DMS153 treated with DMSO at 0.1 percent for 48 hours (cell line): ENCODE measurements around the gene PER1.

Experiments
- DNase-seq: peaks from one replicate; lab custom pipeline; 2025; ENCODE audit not compliant: unreplicated experiment; lab: John Stamatoyannopoulos, UW

The PER1 gene, protein sequence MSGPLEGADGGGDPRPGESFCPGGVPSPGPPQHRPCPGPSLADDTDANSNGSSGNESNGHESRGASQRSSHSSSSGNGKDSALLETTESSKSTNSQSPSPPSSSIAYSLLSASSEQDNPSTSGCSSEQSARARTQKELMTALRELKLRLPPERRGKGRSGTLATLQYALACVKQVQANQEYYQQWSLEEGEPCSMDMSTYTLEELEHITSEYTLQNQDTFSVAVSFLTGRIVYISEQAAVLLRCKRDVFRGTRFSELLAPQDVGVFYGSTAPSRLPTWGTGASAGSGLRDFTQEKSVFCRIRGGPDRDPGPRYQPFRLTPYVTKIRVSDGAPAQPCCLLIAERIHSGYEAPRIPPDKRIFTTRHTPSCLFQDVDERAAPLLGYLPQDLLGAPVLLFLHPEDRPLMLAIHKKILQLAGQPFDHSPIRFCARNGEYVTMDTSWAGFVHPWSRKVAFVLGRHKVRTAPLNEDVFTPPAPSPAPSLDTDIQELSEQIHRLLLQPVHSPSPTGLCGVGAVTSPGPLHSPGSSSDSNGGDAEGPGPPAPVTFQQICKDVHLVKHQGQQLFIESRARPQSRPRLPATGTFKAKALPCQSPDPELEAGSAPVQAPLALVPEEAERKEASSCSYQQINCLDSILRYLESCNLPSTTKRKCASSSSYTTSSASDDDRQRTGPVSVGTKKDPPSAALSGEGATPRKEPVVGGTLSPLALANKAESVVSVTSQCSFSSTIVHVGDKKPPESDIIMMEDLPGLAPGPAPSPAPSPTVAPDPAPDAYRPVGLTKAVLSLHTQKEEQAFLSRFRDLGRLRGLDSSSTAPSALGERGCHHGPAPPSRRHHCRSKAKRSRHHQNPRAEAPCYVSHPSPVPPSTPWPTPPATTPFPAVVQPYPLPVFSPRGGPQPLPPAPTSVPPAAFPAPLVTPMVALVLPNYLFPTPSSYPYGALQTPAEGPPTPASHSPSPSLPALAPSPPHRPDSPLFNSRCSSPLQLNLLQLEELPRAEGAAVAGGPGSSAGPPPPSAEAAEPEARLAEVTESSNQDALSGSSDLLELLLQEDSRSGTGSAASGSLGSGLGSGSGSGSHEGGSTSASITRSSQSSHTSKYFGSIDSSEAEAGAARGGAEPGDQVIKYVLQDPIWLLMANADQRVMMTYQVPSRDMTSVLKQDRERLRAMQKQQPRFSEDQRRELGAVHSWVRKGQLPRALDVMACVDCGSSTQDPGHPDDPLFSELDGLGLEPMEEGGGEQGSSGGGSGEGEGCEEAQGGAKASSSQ (N-terminal part only)

DNA sequence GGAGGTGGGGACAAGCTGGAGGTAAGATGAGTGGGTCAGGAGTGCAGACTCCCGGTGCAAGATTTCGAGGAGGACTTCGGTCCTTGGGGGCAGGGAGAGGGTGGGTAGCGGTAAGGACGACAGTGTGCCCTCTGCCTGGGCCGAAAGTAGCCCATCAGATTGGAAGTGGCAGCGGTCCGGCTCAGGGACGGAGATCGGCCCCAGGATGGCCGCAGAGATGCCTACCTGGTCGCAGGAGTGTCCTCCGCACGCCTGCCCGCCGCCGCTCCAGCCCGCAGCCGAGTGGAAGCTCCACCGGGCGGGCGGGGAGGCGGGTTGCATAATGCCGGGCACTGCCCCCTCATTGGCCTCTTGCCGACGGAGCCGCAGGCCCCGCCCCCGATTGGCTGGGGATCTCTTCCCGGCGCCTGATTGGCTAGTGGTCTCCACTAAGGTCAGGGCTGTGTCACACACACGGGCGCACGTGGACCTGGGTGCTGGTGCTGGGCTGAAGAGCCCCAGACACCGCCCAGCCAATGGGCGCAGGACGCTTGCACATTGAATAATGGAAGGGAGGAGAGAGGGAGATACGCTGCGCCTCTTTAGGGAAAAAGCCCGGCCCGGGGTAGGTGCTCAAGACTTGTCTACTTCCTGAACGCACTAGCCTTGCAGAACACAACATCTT lies at the start of gene PER1:
Gene PER1, minus strand, starts transcription at position 293 of the 664 bp plus-strand sequence. CDS start 1,698 bp downstream, outside the sequence.
- DNase-seq, result peak; percentile 29

DNA sequence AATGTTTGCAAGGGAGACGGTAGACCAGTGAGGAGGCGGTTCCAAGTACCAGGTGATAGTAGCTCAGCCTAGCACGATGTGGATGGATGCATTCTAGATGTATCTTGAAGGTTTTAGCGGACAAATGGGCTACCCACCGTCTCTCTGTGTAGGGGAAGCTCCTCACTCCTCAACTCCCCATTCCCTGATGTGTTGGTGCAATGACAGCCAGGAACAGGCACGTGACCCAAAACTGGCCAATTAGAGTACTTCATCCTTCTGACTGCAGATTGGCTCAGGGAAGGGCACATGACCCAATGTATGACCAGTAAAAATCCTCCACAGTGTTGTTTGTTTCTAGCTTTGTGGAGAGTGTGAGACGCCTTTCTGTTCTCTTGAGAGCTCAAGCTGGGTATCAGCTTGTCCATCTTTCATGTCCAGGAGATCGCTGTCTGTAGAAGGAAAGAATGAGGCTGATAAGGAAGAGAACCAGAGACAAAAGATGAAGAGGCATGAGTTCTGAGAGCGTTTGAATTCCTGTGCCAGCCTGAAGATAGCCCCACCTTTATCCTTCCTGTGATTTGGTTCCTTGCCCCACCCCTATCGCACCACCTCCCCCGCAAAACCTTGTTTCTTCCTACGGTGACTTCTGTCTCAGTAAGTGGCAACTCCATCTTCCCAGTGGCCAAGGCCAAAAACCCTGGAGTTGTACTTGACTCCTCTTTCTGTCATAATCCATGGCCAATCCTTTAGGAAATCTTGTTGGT lies 40.0 kb upstream of the PER1 start:
- DNase-seq, result peak; percentile 58

DNA sequence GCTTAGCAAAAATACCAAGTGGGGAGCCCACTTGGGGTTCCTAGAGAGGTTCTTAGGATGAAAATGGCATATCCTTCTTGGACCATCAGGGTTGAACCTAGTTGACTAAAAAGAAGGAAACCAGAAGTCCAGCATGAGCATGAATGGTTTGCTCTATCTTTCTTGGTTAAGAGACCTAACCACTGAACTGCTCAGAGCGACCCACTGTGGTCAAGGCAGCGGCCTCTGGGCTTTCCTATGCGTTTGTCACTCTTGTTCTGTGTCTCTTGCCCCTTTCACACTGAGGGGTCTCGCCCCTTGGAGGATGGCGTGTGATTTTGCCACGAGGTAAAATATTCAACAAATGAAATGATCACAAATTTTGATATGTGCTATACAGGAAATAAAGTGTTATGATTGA lies 38.3 kb upstream of the PER1 start:
- DNase-seq, result no peak

DNA sequence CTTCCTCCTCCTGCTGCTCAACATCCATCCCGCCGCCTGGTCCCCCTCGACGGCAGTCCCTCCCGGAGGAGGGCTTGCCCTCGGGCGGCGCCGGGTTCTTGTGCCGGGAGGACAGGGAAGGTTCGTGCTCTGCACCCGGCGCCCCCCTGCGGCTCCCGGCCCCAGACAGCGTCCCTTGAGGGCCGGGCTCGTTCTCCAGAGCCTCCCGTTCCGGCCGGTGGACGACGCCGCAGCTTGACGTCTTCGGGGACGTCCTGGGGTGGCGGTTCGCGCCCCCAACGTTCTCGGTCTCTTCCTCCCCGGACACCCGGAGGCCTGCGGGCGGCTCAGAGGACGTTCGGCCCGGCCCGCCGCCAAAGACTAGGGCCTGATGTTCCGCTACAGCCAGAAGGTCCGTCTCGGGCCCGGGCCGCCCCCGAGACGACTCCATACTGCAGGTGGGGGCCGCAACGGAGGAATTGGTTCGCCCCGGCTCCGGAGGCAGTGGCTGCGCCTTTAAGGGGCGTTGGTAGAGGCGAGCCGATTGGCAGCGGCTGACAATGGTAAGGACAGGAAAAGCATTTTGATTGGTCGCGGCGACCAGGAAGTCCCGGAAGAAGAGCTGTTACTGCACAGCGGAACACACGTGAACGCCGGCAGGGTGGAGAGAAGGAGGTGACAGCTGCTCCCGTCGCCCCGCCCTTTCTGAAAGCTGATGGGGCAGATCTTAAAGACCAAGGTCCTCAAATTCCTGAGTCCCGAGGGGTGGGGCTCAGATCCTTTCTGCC lies 37.7 kb upstream of the PER1 start, which contains the start of gene BORCS6:
Gene BORCS6, minus strand, starts transcription at position 470 of the 767 bp plus-strand sequence. Its CDS starts 40 bp downstream, at position 430.
- DNase-seq, result peak; percentile 71

DNA sequence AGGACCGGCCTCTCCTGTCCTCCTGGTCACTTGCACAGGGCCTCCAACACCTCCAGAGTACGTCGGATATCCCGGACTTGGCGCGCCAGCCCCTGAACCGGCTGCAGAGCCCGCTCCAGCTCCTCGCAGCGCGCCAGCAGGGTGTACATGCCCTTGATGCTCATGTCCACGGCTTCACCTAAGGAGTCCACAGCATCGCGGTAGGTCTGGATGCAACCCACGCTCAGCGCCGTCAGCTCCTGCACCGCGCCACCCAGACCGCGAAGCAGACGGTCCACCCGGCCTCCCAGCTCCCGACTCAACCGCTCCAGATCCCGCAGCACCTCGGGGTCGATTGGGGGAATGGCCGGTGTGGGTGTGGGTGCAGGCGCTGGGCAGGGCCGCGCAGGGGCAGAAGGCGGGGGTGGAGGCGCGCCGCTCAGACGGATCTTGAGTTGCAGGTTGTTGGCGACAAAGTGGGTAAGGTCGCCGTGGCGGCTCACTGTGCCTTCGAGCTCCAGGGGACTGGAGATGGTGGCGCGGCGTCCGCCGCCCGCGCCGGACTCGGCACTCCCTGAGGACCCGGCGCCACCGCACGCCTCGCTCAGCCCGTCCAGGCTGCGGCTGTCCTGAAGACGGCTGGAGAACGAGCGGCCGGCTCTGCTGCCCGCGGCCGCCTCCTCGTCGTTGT lies 37.0 kb upstream of the PER1 start:
- no peak for DNase-seq

DNA sequence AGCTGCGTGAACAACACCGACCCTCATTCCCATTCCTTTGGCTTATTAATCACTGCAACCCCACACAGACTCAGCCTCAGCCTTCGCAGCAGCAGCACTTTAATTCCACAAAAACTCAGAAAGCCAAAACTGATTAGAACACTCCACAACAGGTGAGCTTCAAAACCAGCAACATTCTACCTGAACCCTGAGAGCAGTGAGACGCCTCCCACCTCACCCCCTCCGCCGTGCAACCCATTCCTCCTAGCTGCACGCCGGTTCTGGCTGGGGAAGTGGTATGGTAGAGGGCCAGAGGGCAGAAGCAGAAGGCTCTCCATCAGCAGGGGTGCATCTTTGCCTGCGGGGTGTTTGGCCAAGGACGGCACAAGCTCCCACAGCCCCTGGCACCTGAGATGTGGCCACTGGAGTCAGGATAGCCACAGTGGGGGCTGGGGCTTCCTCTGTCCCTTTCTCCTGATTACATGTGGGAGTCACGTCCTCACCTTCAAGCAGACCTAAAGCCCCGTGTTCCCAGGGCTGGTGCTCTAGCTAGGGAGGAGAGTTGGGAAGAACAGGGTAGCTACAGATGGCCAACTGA lies 36.1 kb upstream of the PER1 start:
- no peak for DNase-seq

DNA sequence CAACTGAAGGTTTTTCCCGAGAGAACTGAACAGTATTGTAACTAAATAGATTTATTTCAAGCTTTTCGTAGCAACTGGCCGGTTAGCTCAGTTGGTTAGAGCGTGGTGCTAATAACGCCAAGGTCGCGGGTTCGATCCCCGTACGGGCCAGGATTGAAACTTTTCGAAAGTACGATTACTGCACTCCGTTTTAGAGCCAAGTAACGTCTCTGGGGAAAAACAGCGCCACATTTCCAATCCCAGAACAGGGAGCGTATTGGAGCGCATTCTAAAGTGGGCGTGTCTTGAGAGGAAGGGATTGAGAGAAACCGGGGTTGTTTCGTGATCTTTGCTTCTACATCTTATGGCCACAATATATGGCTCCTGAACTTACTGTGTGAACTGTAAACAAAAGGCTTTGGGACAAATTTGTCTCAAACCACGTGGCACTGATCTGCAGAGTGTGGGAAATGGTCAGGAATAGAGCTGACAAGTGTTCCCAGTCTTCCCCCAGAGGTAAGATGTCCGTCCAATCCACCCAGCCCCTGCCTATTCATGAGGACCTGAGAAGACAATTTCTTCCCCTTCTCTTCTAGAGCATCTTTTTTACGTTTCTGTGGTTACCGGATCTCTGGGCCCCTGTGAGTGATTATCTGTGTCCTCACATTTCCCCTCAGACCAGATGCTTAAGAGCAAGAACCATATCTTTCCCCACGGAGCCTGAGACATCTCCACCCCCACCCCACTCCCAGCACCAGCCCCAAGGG lies 35.5 kb upstream of the PER1 start:
- DNase-seq, result peak; percentile 91

DNA sequence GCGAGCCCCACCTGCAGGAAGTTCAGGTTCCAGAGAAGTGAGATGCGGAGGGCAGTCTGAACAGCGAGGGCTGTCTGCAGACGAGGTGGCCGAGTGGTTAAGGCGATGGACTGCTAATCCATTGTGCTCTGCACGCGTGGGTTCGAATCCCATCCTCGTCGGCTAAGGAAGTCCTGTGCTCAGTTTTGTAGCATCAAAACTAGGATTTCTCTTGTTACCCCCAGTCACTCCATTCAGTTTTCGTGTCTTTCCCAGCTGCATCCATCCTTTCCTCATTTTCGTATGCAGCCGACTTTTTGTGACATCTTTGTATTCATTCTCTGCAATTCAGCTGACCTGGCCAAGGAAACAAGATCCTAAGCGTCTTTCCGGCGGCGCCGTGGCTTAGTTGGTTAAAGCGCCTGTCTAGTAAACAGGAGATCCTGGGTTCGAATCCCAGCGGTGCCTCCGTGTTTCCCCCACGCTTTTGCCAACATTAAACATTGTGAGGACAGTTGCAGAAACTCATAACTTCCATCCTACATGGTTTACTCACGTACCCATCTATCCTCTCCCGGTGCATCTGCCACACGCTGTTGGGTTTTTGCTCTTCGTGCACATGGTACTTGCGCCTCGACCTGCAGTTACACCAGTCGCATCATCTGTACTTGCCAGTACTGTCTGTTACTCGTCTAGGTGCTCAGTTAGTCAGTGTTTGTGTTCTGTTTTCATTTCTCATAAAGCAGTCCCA lies 34.7 kb upstream of the PER1 start:
- peak; percentile 61 for DNase-seq

DNA sequence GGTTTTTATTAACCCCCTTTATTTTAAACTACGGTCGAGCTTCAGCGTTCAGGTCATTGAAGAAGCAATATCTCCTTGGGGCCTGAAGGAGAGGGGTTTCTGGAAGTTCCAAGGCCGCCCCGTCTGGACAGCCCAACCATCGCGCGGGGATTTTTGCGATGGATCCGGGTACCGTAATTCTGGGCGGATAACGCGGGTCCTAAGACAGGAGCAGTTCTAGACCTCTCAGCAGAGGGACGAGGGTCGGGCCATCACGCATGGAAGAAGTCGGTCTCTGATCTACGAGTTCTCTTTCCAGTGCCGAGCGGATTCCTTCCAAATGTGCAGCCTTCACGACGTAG lies 34.2 kb upstream of the PER1 start:
- DNase-seq, result peak; percentile 60

DNA sequence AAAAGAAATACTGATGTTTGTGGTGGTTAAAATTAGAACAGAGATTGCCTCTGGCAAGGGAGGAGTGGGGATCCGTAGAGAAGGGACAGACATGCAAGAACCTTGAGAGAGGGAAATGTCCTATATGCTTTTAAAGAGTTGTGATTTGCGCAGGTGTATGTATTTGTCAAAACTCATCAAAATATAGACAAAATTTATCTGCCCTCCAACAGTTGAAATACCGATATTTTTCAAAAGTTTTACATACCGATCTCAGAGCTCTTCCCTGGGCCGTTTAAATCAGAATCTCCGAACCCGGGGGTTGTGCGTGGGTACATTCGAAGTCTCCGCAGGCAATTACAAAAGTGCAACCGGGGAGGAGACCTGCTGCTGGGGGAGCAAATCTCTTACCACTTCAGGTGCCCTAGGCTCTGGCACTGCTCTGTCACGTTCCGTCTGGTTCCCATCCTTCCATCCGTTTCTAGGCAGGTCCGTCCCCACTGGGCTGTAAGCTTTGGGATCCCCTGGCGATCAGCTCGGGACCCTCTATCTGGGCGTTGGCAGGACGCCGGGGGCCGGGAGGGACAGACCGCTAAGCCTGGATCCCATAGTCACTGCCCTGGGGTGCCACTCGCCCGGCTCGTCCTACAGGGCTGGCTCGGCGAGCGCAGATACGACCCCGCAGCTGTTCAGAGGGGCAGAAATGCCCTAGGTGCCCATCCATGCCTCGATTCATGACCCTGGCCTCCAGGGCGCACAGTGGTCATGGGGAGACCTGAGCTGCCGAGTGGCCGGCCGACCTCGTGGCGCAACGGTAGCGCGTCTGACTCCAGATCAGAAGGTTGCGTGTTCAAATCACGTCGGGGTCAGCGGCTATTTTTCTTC lies 33.6 kb upstream of the PER1 start:
- DNase-seq, result no peak

DNA sequence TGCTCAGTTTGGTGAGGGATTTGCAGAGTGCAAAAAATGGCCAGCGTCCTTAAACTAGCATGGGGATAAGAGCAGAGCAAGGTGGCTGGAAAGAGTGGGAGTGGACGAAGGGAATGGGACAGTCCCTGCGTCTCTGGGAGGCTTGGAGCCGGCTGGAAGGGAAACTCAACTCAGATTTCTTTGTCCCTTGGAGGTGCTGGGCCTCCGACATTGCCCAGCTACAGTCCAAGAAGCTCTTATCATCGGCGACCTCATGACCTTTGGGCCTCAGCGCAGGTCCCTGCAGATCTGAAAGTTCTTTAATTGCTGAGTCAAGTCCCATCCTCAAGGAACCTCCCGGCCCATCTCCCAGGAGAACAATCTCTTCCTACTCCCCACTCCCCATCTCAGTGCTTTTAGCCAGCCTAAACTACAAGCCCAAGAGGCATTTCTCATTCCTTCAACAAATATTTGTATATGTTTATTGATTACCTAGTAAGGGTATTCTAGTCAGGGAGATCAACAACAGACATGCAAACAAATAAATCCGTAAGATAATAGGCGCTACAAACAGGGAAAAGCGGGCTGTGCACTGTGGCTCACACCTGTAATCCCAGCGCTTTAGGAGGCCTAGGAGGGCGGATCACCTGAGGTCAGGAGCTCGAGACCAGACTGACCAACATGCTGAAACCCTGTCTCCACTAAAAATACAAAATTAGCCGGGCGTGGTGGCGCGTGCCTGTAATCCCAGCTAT lies 25.0 kb upstream of the PER1 start:
- no peak for DNase-seq

DNA sequence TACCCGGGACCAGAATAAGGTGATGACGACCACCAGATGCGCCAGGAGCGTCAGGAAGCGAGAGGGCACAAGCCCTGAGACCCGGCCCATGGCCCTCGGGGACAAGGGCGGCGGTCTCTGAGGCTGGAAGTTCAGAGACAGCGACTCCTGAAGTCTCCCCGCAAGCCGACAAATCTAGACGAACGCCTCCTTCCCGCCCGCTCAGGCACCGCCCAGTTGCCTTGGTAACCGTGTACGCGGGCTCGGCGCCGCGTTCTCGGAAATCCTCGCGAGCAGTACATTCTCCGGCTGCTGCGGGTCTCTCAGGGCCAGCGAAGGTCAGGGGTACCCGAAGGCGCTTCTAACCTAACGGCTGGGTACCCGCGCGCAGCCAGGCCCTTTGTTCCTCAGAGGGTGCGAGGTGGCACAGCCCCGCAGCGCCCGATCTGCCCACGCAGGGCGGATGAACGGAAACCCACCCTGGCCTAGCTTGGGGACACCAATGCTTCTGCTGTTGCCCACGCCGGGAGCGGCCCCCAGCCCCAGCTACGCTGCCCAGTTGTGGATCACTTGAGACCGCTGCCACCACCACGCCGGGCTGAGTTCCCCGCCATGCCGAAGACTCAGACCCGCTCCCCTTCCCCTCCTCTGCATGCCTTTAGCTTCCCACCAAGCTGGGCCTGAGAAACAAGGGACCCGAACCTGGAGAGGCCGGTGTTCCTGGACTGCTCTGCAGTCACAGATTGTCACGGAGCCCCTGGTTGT lies 24.2 kb upstream of the PER1 start, which contains the start of gene TMEM107:
Gene TMEM107, minus strand, starts transcription at position 184 of the 744 bp plus-strand sequence. Its CDS starts 94 bp downstream, at position 90.
- no peak for DNase-seq

DNA sequence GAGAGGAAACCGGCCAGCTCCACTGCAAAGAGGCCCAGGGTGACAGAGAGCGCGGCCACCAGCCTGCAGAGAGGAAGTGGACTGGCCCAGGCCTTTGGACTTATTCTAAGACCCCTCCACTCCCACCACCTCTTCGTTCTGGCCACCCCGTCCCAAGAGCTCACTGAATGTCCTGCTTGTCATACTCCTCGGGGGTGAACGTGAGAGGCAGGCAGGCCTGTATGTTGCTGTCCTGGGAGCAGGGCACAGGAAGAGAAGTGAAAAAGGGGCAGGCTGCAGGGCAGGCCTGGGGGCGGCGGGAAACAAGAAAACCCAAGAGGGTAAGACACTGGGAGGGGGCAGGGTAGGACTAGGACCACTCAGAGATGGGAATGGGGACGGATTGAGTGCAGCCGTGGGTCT lies 23.6 kb upstream of the PER1 start:
- DNase-seq, result no peak

DNA sequence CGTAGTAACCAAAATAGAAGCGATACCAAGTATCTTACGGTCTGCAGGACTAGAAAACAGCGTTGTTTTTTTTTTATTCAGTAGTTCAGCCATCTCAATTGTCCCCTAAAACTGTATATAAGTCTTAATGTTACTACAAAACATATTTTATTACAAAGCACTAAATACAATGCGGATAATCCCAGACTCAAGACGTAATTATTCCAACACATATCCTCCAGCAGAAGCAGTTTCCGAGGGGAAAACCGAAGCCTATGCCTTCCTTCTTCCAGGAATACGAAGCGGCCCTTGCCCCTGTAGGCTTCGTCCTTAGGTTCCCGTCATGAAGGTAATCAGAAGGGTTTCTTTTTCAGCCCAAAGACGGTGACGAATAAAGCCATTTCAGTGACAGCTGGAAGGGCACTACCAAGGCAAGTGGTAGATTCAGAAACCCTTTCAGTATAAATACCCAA lies 21.7 kb upstream of the PER1 start:
- no peak for DNase-seq
